Measurements from ENCODE around the gene IGF1R.

The IGF1R gene

GRCh38 chr15:98671060-98672008 lies 23.0 kb downstream of the IGF1R start:
- no peak for TF ChIP-seq GATA1 (IDR thresholded peaks at IDR 0.05; ENCODE audit: low read depth, low read length)
- no peak for TF ChIP-seq POLR2A (IDR thresholded peaks at IDR 0.05; ENCODE audit: low read length)
- no peak for DNase-seq

DNA sequence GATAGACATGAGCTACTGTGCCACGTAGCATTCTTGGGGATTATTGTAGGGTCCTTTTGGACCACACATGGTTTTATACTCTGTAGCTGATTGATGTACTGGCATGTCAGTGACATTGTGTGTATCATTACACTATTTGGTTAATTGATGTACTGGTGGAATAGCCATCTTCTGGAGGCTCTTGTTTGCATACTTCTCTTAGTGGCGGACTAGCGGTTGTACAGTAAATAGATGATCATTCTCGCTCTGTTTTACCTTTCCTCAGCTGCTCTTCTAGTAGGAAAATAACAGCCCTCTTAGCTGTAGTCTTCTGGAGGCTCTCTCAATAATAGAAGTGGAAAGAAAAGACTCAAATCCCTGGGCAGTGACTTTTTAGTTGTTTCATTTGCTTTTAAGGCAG lies 24.8 kb downstream of the IGF1R start:
- TF ChIP-seq POLR2A (IDR thresholded peaks at IDR 0.05; ENCODE audit: low read length) (no peak), GATA1 (IDR thresholded peaks at IDR 0.05; ENCODE audit: low read depth, low read length) (no peak)
- no peak for DNase-seq

GRCh38 chr15:98674336-98674735 lies 26.0 kb downstream of the IGF1R start:
- TF ChIP-seq POLR2A (IDR thresholded peaks at IDR 0.05; ENCODE audit: low read length) (no peak), GATA1 (IDR thresholded peaks at IDR 0.05; ENCODE audit: low read depth, low read length) (no peak)

GRCh38 chr15:98676586-98677270 lies 28.4 kb downstream of the IGF1R start:
- no peak for DNase-seq
- TF ChIP-seq POLR2A (IDR thresholded peaks at IDR 0.05; ENCODE audit: low read length) (no peak), GATA1 (IDR thresholded peaks at IDR 0.05; ENCODE audit: low read depth, low read length) (no peak)

More at GRCh38 chr15:98674336-98674735, 26.0 kb downstream of the IGF1R start:
- peak; percentile 17 to 24 for DNase-seq

- TF ChIP-seq POLR2A (IDR thresholded peaks at IDR 0.05; ENCODE audit: low read length) (no peak), GATA1 (IDR thresholded peaks at IDR 0.05; ENCODE audit: low read depth, low read length) (no peak)
- no peak for DNase-seq
Observed at GRCh38 chr15:98677345-98678059, 29.2 kb downstream of the IGF1R start.

DNA sequence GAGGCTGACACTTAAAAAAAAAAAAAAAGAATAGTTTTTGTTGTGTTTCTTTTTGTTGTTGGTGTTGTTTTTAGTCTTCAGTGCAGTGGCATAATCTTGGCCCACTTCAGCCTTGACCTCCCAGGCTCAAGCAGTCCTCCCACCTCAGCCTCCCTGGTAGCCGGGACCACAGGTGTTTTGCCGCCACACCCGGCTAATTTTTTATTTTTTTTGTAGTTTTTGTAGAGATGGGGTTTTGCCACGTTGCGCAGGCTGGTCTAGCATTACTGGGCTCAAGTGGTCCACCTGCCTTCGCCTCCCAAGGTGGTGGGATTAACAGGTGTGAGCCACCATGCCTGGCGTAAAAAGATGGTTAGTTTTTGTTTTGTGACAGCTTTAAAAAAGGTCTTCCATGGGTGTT lies 30.1 kb downstream of the IGF1R start:
- DNase-seq: no peak
- TF ChIP-seq POLR2A (IDR thresholded peaks at IDR 0.05; ENCODE audit: low read length) (no peak), GATA1 (IDR thresholded peaks at IDR 0.05; ENCODE audit: low read depth, low read length) (no peak)

- DNase-seq: no peak
- TF ChIP-seq GATA1 (IDR thresholded peaks at IDR 0.05; ENCODE audit: low read depth, low read length): no peak
- TF ChIP-seq POLR2A (IDR thresholded peaks at IDR 0.05; ENCODE audit: low read length): no peak
Observed at GRCh38 chr15:98681061-98681460, 32.7 kb downstream of the IGF1R start.

- no peak for DNase-seq
- TF ChIP-seq GATA1 (IDR thresholded peaks at IDR 0.05; ENCODE audit: low read depth, low read length) (no peak), POLR2A (IDR thresholded peaks at IDR 0.05; ENCODE audit: low read length) (no peak)
Observed at GRCh38 chr15:98682992-98683701, 34.8 kb downstream of the IGF1R start.

DNA sequence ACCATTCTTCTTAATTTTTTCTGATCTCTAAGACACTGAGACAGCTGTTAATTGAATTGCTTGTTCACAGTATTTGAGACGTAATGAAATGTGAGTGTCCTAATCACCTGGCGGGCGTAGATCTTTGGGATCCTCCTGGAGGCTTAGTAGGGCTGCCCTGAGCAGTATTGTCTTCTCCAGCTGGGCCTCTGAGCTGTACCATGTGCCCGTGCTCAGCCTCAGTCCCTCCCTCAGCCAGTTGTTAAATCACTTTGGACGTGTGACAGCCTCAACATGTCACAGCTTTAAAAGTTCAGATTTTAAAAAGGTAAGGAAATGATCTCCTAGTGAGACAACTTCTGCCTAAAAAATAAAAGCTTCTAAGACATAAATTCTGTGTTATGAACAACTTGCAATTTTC lies 35.5 kb downstream of the IGF1R start:
- no peak for DNase-seq
- no peak for TF ChIP-seq POLR2A (IDR thresholded peaks at IDR 0.05; ENCODE audit: low read length)
- TF ChIP-seq GATA1 (IDR thresholded peaks at IDR 0.05; ENCODE audit: low read depth, low read length): no peak

- no peak for DNase-seq
- TF ChIP-seq GATA1 (IDR thresholded peaks at IDR 0.05; ENCODE audit: low read depth, low read length): no peak
- TF ChIP-seq POLR2A (IDR thresholded peaks at IDR 0.05; ENCODE audit: low read length): no peak
Observed at GRCh38 chr15:98684436-98684835, 36.1 kb downstream of the IGF1R start.

DNA sequence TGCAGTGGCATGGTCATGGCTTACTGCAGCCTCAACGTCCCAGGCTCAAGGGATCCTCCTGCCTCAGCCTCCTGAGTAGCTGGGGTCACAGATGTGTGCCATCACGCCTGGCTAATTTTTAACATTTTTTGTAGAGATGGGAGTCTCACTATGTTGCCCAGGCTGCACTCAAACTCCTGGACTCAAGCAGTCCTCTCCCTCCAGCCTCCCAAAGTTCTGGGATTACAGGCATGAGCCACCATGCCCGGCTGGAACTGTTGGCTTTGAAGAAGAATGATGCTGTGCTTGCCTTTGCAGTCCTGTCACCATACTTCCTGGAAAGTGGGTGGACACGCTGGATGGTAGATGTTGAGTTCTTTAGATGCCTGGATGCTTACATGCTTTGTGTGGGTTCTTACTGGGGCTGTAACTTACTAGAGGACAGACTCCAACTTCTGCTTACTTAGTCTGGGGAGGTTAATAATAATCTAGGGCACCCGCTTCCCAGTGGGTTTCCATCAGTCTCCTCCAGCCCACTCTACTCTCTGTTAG lies 36.7 kb downstream of the IGF1R start:
- DNase-seq: no peak
- no peak for TF ChIP-seq POLR2A (IDR thresholded peaks at IDR 0.05; ENCODE audit: low read length)
- TF ChIP-seq GATA1 (IDR thresholded peaks at IDR 0.05; ENCODE audit: low read depth, low read length): no peak

DNA sequence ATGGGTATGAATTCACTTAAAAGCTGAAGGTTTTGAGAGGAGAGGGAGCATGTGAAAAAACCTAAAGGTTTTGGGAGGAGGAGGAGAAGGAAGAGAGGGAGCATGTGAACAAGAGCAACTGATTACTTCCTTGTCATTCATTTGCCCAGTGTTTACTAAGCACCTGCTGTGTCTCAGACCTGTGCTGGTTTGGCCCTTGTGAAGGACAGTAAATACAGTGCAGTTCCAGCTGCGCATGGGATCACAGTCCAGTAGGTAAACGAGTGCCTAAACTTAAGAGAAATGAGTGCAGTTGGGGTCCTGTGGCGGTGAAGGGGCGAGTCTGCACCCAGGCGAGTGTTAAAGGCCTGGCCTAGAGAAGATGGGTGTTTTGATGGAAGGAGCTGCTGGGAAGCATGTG lies 38.6 kb downstream of the IGF1R start:
- DNase-seq: no peak
- no peak for TF ChIP-seq GATA1 (IDR thresholded peaks at IDR 0.05; ENCODE audit: low read depth, low read length)
- no peak for TF ChIP-seq POLR2A (IDR thresholded peaks at IDR 0.05; ENCODE audit: low read length)

GRCh38 chr15:98689431-98689861 lies 41.1 kb downstream of the IGF1R start:
- DNase-seq: no peak
- TF ChIP-seq POLR2A (IDR thresholded peaks at IDR 0.05; ENCODE audit: low read length) (no peak), GATA1 (IDR thresholded peaks at IDR 0.05; ENCODE audit: low read depth, low read length) (no peak)
